HL-60 (cell line): ENCODE measurements around the gene NPAS4.

Experiments used
- DNase-seq, 2 experiments: peaks; one replicate each; pipeline ENCODE4 v3.0.0-alpha.2; 2010 to 2020; ENCODE audit warnings: low read depth in 1 of 2, low spot score in 1 of 2
- H3K27ac ChIP-seq: fragments of 250-450 bp; sonication (Bioruptor Pico); replicated peaks from 2 replicates; pipeline ENCODE4 v1.5.1; 2020; ENCODE audit warnings: mild to moderate bottlenecking, moderate library complexity
- H3K27me3 ChIP-seq: fragments of 250-450 bp; sonication (Bioruptor Pico); 2 replicates; pipeline ENCODE4 v1.5.1; 2021; ENCODE audit warnings: mild to moderate bottlenecking, moderate library complexity; ENCODE audit not compliant: insufficient read depth, poor library complexity, severe bottlenecking
- H3K4me3 ChIP-seq: replicated peaks from 2 replicates; pipeline ENCODE4 v1.5.1; 2011; ENCODE audit warnings: mild to moderate bottlenecking, control low read depth, low read length; ENCODE audit not compliant: insufficient read depth
- GABPA ChIP-seq: IDR thresholded peaks from 2 replicates; pipeline ENCODE4 v1.6.1; 2012; ENCODE audit warnings: low read depth
- POLR2AphosphoS5 ChIP-seq: IDR thresholded peaks from 2 replicates; pipeline ENCODE4 v1.6.1; 2012; ENCODE audit warnings: low read depth
- SPI1 ChIP-seq: IDR thresholded peaks from 2 replicates; pipeline ENCODE4 v1.6.1; 2012; ENCODE audit warnings: low read depth, mild to moderate bottlenecking, borderline replicate concordance
- TF ChIP-seq, protein P1 (sequence below): IDR thresholded peaks from one replicate; pipeline ENCODE4 v1.5.1; 2011; ENCODE audit warnings: low read length, control low read depth, inconsistent platforms; ENCODE audit not compliant: insufficient read depth
- TF ChIP-seq, protein P2 (sequence below): IDR thresholded peaks from 2 replicates; pipeline ENCODE4 v1.6.1; 2012; ENCODE audit warnings: low read depth; ENCODE audit not compliant: insufficient replicate concordance

Gene NPAS4

DNA sequence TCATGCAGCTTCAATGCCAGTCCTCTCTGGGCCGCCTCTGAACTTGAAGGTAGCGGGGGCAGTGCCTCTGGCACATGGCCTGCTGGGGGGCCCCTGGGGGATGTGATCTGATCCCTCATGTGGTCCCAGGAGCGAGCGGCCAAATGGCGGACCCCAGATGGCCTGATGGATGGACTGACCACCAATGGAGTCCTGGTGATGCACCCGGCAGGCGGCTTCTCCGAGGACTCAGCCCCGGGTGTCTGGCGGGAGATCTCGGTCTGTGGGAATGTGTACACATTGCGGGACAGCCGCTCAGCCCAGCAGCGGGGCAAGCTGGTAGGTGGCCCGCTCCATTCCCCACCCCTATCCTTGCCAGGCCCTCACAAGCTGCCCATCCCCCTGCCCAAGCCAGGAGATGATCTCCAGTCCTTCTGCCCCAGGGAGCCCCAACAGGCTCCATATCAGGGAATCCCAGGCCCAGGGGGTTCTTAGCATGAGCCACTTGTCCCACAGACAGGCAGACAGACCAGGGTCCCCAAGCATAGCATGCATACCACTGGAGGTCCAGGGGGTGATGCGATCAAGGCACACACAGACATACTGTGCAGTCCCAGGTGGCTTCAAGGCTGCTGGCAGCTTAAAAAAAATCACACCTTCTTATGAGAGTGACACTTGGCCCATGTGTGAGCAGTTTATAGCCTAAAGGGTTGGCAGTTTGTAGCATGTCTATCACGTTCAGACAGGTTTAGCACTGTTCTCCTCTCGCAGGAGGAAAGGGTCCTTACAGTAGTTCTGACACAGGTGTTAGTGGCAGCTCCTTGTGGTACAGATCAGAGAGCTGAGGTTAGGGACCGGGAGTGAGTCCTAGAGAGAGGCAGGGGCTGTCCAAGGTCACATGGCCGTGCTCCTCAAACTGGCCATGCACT, 53.0 kb downstream of the NPAS4 start:
- no peak for DNase-seq
- Histone ChIP-seq H3K27ac (no peak overlapping the region), H3K4me3 (no peak overlapping the region), H3K27me3 (no peaks in the 10 kb centered on the region)
- TF ChIP-seq, protein P1, sequence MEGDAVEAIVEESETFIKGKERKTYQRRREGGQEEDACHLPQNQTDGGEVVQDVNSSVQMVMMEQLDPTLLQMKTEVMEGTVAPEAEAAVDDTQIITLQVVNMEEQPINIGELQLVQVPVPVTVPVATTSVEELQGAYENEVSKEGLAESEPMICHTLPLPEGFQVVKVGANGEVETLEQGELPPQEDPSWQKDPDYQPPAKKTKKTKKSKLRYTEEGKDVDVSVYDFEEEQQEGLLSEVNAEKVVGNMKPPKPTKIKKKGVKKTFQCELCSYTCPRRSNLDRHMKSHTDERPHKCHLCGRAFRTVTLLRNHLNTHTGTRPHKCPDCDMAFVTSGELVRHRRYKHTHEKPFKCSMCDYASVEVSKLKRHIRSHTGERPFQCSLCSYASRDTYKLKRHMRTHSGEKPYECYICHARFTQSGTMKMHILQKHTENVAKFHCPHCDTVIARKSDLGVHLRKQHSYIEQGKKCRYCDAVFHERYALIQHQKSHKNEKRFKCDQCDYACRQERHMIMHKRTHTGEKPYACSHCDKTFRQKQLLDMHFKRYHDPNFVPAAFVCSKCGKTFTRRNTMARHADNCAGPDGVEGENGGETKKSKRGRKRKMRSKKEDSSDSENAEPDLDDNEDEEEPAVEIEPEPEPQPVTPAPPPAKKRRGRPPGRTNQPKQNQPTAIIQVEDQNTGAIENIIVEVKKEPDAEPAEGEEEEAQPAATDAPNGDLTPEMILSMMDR, result no peak
- TF ChIP-seq, protein P2, sequence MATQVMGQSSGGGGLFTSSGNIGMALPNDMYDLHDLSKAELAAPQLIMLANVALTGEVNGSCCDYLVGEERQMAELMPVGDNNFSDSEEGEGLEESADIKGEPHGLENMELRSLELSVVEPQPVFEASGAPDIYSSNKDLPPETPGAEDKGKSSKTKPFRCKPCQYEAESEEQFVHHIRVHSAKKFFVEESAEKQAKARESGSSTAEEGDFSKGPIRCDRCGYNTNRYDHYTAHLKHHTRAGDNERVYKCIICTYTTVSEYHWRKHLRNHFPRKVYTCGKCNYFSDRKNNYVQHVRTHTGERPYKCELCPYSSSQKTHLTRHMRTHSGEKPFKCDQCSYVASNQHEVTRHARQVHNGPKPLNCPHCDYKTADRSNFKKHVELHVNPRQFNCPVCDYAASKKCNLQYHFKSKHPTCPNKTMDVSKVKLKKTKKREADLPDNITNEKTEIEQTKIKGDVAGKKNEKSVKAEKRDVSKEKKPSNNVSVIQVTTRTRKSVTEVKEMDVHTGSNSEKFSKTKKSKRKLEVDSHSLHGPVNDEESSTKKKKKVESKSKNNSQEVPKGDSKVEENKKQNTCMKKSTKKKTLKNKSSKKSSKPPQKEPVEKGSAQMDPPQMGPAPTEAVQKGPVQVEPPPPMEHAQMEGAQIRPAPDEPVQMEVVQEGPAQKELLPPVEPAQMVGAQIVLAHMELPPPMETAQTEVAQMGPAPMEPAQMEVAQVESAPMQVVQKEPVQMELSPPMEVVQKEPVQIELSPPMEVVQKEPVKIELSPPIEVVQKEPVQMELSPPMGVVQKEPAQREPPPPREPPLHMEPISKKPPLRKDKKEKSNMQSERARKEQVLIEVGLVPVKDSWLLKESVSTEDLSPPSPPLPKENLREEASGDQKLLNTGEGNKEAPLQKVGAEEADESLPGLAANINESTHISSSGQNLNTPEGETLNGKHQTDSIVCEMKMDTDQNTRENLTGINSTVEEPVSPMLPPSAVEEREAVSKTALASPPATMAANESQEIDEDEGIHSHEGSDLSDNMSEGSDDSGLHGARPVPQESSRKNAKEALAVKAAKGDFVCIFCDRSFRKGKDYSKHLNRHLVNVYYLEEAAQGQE, result no peak
- no peak for TF ChIP-seq POLR2AphosphoS5
- TF ChIP-seq SPI1, result no peak
- TF ChIP-seq GABPA, result no peak

DNA sequence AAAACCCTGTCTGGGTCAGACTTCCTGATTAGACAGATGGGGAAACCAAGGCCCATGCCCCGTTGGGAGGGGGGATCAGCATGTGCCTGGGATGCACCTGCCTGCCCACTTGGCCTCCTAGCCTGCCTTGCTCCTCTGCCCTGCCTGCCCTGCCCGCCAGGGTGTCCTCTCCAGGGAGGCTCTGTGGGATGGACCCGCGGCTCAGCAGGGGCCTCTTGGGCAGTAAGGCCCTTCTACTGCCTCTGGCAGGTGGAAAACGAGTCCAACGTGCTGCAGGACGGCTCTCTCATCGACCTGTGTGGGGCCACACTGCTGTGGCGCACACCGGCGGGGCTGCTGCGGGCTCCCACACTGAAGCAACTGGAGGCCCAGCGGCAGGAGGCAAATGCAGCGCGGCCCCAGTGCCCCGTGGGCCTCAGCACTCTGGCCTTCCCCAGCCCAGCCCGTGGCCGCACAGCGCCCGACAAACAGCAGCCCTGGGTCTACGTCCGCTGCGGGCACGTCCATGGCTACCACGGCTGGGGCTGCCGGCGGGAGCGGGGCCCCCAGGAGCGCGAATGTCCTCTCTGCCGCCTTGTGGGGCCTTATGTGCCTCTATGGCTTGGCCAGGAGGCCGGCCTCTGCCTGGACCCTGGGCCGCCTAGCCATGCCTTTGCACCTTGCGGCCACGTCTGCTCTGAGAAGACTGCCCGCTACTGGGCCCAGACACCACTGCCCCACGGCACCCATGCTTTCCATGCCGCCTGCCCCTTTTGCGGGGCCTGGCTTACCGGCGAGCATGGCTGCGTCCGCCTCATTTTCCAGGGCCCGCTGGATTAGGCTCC, 54.7 kb downstream of the NPAS4 start:
- Histone ChIP-seq H3K27me3 (no peaks in the 10 kb centered on the region), H3K4me3 (no peak overlapping the region), H3K27ac (no peak overlapping the region)
- TF ChIP-seq, protein P2, result no peak
- no peak for TF ChIP-seq GABPA
- TF ChIP-seq SPI1, result no peak
- TF ChIP-seq POLR2AphosphoS5, result no peak
- TF ChIP-seq, protein P1, result no peak
- DNase-seq, result no peak
